ENCODE measurements around the gene CRB1.
"Not testable (repeated sequence)": the region's sequence is repeated elsewhere in the genome, so short reads cannot be mapped to it uniquely, and the experiment has no call there.

The CRB1 gene

GRCh38 chr1:197467881-197468280, 199.8 kb downstream of the CRB1 start:
- DNase-seq: no peak

GRCh38 chr1:197468543-197469175, 200.6 kb downstream of the CRB1 start:
- DNase-seq: no peak

- no peak for DNase-seq
These were observed 201.7 kb downstream of the CRB1 start for GRCh38 chr1:197469620-197470210.

GRCh38 chr1:197470330-197470729, 202.3 kb downstream of the CRB1 start:
- no peak for DNase-seq

GRCh38 chr1:197471248-197471985, 203.4 kb downstream of the CRB1 start:
- peak; percentile 42 for DNase-seq

GRCh38 chr1:197472141-197472540, 204.1 kb downstream of the CRB1 start:
- no peak for DNase-seq

- DNase-seq: no peak
These were observed 212.4 kb downstream of the CRB1 start for GRCh38 chr1:197480446-197480845.

GRCh38 chr1:197481101-197481500, 213.0 kb downstream of the CRB1 start:
- no peak for DNase-seq

GRCh38 chr1:197485790-197486189, 217.7 kb downstream of the CRB1 start:
- no peak for DNase-seq

GRCh38 chr1:197486946-197487345, 218.9 kb downstream of the CRB1 start:
- no peak for DNase-seq

GRCh38 chr1:197491505-197491904, 223.5 kb downstream of the CRB1 start:
- DNase-seq: not testable (repeated sequence)

- DNase-seq: no peak
These were observed 228.7 kb downstream of the CRB1 start for GRCh38 chr1:197496722-197497121.

GRCh38 chr1:197510691-197511378, 242.8 kb downstream of the CRB1 start:
- DNase-seq: no peak

GRCh38 chr1:197515421-197515820, 247.4 kb downstream of the CRB1 start:
- DNase-seq: no peak

- peak; percentile 2 for DNase-seq
These were observed 251.8 kb downstream of the CRB1 start for GRCh38 chr1:197519741-197520334.

GRCh38 chr1:197521118-197521739, 253.2 kb downstream of the CRB1 start:
- peak; percentile 39 for DNase-seq

GRCh38 chr1:197526736-197527371, 258.8 kb downstream of the CRB1 start:
- peak; percentile 20 for DNase-seq

All from NCI-H1694 (cell line).